Bone marrow (tissue), 2 donors: Measurements from ENCODE around the gene TSPYL4.

Experiments used
- DNase-seq, 2 donors: peaks; one replicate each; lab custom pipeline; 2025; lab: John Stamatoyannopoulos, UW

Gene TSPYL4

GRCh38 chr6:116223355-116223754 is 30.5 kb downstream of the TSPYL4 start:
- DNase-seq, result no peak

DNA sequence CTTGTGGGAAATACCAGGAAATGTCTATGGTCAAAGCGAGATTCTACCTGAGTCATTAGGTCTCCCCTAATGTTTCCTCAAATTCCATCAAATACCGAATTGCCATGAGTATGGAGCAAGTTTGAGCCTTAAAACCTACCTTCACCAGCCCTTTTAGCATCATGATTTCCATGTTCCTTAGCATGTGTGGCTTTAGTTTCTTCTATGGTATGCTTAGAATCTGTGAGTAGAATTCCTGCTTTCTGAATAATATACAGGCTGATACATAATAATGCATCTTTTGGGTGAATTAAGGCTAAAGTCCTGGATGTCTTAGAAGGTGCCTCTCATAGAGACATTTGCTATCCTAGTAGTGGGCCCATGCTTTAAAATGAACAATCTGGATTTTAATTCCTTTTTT is 32.0 kb downstream of the TSPYL4 start:
- DNase-seq, result no peak

- no peak for DNase-seq
Observed at GRCh38 chr6:116221067-116221466, 32.8 kb downstream of the TSPYL4 start.

GRCh38 chr6:116218866-116219265 is 35.0 kb downstream of the TSPYL4 start:
- no peak for DNase-seq

DNA sequence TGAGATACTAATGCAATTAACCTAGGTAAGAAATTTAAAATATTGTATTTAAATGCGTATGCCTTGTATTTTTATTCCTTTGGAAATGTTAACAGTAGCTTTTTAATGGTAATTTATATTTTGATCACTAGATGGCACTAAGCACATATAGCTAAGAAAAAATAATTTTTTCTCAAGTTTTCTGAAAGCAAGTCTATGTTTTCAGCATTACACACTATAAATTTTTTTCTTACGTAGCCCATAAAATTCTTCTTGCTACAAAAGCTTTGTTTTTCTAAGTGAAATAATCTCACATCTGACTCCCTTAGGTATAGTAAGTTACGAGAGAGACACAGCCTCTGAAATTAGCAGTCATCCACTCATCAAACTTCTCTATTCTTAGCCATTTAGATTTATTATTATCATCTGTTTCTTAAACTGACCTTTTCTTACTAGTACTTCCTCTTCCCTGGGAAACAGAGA is 35.7 kb downstream of the TSPYL4 start:
- no peak for DNase-seq

GRCh38 chr6:116217069-116217468 is 36.8 kb downstream of the TSPYL4 start:
- peak in 1 of 2 donors; percentile 61 for DNase-seq

DNA sequence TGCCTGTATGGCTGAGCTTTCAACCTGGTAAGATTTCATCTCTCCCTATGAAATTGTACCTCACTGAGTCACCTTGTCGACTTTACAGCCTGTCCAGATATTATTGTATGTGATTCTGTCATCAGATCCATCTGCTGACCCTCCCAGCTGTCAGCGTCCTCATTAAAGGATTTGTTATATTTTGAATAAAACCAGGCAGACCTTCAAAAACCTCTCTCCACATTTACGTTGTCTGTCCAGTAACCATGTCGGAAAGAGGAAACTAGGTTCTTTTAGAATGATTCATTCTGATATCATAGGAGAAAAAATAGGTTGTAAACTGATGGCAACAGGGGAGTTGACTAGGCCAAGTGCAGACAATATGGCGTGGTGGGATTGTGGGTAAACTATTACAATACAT is 38.5 kb downstream of the TSPYL4 start:
- no peak for DNase-seq

DNA sequence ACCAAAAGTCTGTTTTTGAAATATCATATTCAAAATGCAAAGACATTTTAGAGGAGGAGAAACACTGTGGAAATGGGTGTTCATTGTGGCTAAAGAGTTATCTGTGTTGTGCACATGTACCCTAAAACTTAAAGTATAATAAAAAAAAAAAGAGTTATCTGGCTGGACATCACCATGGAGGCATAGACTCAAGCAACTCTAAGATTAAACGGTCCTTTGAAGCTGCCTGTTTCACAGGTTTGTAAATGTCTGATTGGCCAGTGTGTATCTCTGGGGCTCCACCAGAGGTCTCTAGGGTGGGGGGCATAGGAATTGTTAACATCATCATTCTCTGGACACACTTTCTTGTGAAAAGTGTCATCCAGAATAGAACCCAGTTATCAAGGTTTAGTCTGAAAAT is 39.2 kb downstream of the TSPYL4 start:
- no peak for DNase-seq

DNA sequence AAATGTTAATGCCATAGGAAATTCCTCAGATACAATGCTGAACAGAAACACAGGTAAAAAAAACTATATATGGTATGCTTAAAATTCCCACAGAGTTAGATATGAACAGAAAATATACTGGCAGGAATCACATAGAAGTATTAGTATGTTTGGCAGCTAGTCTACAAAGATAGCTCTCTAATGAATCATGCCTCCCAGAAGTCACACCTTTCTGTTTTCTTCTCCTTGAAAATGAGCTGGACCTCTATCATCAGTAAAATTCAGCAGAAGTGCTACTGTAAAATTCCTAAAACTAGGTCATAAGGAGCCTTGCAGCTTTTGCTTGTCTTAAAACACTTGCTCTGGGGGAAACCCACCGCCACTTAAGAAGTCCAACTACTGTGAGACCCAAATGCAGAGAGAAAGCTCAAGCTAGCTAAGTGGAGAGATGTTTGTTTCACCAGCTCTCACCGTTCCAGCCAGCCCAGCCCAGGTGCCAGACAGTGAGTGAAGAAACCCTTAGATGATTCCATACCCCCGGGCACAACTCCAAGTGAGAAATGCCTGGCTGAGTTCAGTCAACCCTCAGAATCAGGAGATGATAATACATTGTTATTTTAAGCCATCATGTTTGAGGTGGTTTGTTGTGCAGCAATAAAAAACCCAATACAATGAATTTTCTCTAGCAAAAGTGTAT is 43.0 kb downstream of the TSPYL4 start:
- DNase-seq, result no peak

DNA sequence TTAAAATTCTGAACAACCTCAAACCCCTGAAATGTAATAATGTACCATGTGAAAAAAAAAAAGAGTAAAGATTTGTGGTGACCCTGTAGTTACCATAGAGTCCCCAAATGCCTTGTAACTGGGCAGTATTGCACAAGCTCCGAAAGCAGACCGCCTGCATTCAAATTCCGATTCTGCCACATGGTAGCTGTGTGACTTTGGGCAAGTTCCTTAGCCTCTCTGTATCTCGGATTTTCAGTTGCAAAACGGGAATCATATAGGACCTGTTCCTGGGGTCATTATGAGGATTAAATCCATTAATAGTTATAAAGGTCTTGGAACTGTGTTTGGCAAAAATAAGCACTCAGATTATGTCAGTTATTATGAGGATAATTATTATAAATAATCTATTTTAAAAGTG is 43.6 kb downstream of the TSPYL4 start:
- no peak for DNase-seq

DNA sequence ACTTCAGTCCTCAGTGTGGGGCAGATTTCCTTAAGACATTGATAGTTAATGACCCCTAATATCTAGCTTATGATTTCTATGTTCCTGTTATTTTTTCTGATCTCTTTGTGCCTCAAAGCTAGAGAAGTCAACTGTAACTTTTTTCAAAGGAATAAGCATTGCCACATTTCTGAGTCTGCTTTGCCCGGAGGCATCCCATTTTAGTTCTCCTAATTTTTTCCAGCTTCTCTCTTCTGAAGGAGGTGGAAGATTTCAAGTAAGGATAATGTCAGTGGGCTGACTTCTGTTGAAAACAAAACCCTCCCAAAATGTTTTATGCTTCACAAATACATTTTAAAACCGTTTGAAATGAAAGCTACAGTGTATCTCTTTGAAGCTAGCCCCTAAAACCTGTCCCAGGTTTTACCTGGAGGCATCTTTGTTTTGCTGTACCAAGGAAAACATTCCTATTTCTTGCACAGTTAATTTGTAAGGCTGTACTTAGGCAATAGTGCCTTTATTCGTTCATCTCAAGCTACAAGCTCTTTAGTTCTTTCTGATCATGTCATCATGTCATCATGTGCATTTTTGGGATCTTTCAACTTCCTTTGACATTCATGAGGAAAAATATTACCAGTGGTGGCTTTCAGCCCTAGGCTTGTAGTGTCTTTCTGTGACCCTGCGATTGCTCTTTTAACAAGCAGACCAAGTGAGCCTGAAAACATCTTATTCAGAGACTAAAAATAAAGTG is 45.7 kb downstream of the TSPYL4 start:
- DNase-seq, result no peak

- no peak for DNase-seq
Observed at GRCh38 chr6:116206231-116206903, 47.5 kb downstream of the TSPYL4 start.

DNA sequence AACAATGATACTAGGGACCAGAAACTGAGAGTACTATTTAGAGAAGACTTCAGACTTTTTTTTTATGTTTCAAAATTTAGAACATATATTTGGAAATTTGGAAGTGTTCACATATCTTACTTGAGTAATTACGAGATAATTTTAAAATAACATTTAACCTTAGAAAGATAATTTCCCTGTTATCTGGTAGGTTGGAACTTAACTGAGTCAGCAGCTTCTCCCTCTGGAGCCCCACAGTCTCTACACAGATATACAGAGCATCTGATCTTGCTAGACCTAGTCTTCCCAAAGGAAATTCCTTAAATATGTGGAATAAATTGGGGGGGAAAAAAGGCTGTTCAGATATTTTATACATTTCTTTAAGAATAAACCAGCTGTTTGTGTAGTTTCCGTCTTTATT is 48.6 kb downstream of the TSPYL4 start:
- no peak for DNase-seq

DNA sequence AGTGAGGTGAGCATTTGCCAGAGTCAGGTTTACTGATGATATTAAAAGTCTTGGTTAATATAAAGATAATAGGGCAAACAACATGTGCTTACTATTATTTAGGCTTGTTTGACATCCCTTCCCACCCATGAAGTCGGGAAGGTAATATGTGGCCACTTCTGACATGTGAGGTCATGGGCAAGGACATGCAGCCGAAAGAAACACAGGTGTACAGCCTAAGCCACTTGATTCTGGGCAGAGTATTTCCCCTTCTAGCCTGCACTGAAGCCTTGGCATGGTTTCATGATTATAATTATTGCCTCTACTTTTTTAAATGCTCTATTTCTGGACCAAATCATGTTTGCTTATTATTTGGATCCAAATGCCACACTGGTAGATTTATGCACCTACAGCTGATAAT is 52.3 kb downstream of the TSPYL4 start:
- DNase-seq, result no peak

DNA sequence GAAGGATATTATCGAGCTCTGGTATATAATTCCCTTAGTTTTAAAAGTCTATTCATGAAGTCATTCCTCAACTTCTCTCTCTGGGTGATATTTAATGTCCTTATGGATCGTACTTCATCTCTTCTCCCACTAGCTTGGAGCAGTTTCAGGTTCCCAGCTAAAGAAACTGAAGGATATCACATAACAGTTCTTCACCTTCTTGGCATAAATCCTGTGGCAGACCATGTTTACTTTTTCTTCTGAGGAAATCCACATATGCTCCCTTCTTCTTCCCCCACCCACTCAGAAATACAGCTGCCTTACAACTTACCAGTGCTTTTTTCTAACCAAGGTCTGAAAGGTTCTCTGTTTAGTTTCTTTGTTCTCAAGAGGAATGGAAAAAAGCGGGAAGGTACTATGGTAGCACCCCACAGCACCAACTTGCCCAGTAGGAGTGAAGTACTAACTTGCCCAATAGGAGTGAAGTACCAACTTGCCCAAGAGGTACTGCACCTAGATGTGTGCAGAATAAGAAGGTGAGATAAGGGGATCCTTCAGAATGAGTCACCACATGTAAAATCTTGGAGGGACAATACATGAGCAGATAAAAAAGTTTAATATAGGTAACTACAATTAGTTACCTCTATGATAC is 53.1 kb downstream of the TSPYL4 start:
- DNase-seq, result no peak
